HT1080 (cell line): ENCODE data around the gene SMYD2. TPM values are rescaled to one million over a fixed set of nuclear protein-coding genes. Genes with fewer than 3 reads are reported as not detected.

Experiments
- DNase-seq: peaks from one replicate; pipeline ENCODE4 v3.0.0-alpha.2; 2015; ENCODE audit warnings: low read depth
- total RNA-seq: library from RNA; depleted of rRNA; stranded (reverse); fragments of >200 nt; shearing (Covaris generic); gene quantifications from 2 replicates; pipeline ENCODE4 v1.2.3, GENCODE V29; 2014

SMYD2 gene
- total RNA-seq, 1 experiment from 2014 or later = 41.5 TPM

GRCh38 chr1:214360525-214361164, 79.7 kb downstream of the SMYD2 start:
- DNase-seq = no peak

GRCh38 chr1:214361636-214362035, 80.7 kb downstream of the SMYD2 start:
- no peak for DNase-seq

- DNase-seq = peak; percentile 18
Measured at GRCh38 chr1:214362188-214362882, 81.4 kb downstream of the SMYD2 start.

- no peak for DNase-seq
Measured at GRCh38 chr1:214363386-214363785, 82.4 kb downstream of the SMYD2 start.

GRCh38 chr1:214364386-214364785, 83.4 kb downstream of the SMYD2 start:
- DNase-seq = no peak

- DNase-seq = no peak
Measured at GRCh38 chr1:214364786-214365295, 83.9 kb downstream of the SMYD2 start.

- DNase-seq = no peak
Measured at GRCh38 chr1:214367841-214368240, 86.9 kb downstream of the SMYD2 start.

GRCh38 chr1:214369364-214369763, 88.4 kb downstream of the SMYD2 start:
- no peak for DNase-seq

GRCh38 chr1:214370615-214371014, 89.7 kb downstream of the SMYD2 start:
- no peak for DNase-seq

- DNase-seq = no peak
Measured at GRCh38 chr1:214372092-214372491, 91.1 kb downstream of the SMYD2 start.

- no peak for DNase-seq
Measured at GRCh38 chr1:214377485-214377884, 96.5 kb downstream of the SMYD2 start.

GRCh38 chr1:214377886-214378285, 96.9 kb downstream of the SMYD2 start:
- no peak for DNase-seq

GRCh38 chr1:214378492-214378891, 97.5 kb downstream of the SMYD2 start:
- no peak for DNase-seq

GRCh38 chr1:214379236-214379970, 98.4 kb downstream of the SMYD2 start:
- DNase-seq = no peak

GRCh38 chr1:214380396-214380795, 99.4 kb downstream of the SMYD2 start:
- DNase-seq = no peak

- no peak for DNase-seq
Measured at GRCh38 chr1:214380986-214381695, 100.2 kb downstream of the SMYD2 start.

- DNase-seq = no peak
Measured at GRCh38 chr1:214383381-214384372, 102.7 kb downstream of the SMYD2 start.

- DNase-seq = no peak
Measured at GRCh38 chr1:214384373-214385079, 103.6 kb downstream of the SMYD2 start.

- no peak for DNase-seq
Measured at GRCh38 chr1:214385428-214385827, 104.5 kb downstream of the SMYD2 start.

- no peak for DNase-seq
Measured at GRCh38 chr1:214386333-214386732, 105.4 kb downstream of the SMYD2 start.
